Smooth muscle cell (in vitro differentiated cells): Measurements from ENCODE around the gene TRPM2. TPM values are rescaled to one million over a fixed set of nuclear protein-coding genes. Genes with fewer than 3 reads are reported as not detected.

Experiments
- DNase-seq: peaks from one replicate; lab custom pipeline; 2025; ENCODE audit not compliant: unreplicated experiment; lab: John Stamatoyannopoulos, UW
- H2AFZ ChIP-seq: fragments of 200-600 bp; sonication (generic); 2 replicates; pipeline ENCODE4 v1.6.0; 2016; ENCODE audit warnings: antibody characterized with exemption, low read depth, mild to moderate bottlenecking
- H3F3A ChIP-seq: fragments of 200-600 bp; sonication (generic); 2 replicates; pipeline ENCODE4 v1.6.0; 2017; ENCODE audit warnings: antibody characterized with exemption, low read depth
- H3K27ac ChIP-seq: fragments of 200-600 bp; sonication (generic); 2 replicates; pipeline ENCODE4 v1.5.1; 2016; ENCODE audit warnings: low read depth, mild to moderate bottlenecking
- H3K27me3 ChIP-seq: fragments of 200-600 bp; sonication (generic); 2 replicates; pipeline ENCODE4 v1.6.1; 2016; ENCODE audit warnings: low read depth, mild to moderate bottlenecking
- H3K36me3 ChIP-seq: fragments of 200-600 bp; sonication (generic); 2 replicates; pipeline ENCODE4 v1.5.1; 2016; ENCODE audit warnings: low read depth
- H3K4me1 ChIP-seq: fragments of 200-600 bp; sonication (generic); 2 replicates; pipeline ENCODE4 v1.5.1; 2016; ENCODE audit warnings: low read depth
- H3K4me2 ChIP-seq: fragments of 200-600 bp; sonication (generic); 2 replicates; pipeline ENCODE4 v1.6.0; 2016; ENCODE audit warnings: mild to moderate bottlenecking
- H3K4me3 ChIP-seq: fragments of 200-600 bp; sonication (generic); 2 replicates; pipeline ENCODE4 v1.5.1; 2016; ENCODE audit warnings: mild to moderate bottlenecking
- H3K79me2 ChIP-seq: fragments of 200-600 bp; sonication (generic); 2 replicates; pipeline ENCODE4 v1.6.0; 2016; ENCODE audit warnings: low read depth, mild to moderate bottlenecking
- H3K9ac ChIP-seq: fragments of 200-600 bp; sonication (generic); 2 replicates; pipeline ENCODE4 v1.6.0; 2016; ENCODE audit warnings: low read depth
- H3K9me3 ChIP-seq: fragments of 200-600 bp; sonication (generic); replicated peaks from 2 replicates; pipeline ENCODE4 v1.5.1; 2016; ENCODE audit warnings: low read depth
- H4K20me1 ChIP-seq: fragments of 200-600 bp; sonication (generic); 2 replicates; pipeline ENCODE4 v1.6.0; 2016; ENCODE audit warnings: low read depth
- CTCF ChIP-seq: fragments of 200-600 bp; sonication (generic); IDR thresholded peaks from 2 replicates; pipeline ENCODE4 v1.5.1; 2017; ENCODE audit warnings: borderline replicate concordance, mild to moderate bottlenecking, antibody characterized with exemption; ENCODE audit not compliant: insufficient read depth, poor library complexity, severe bottlenecking
- WGBS: methylation state at CpG from one replicate; pipeline ENCODE4 v1.1.7; 2016; ENCODE audit warnings: low lambda C conversion rate; 5-methylcytosine and 5-hydroxymethylcytosine counted together
- polyA plus RNA-seq: library from polyadenylated mRNA; unstranded; fragments of >200 nt; fragmentation: Nextera tagmentation; extraction: Ambion mirVana; gene quantifications from 2 replicates; pipeline ENCODE4 v1.2.1, GENCODE V29; 2016
- total RNA-seq: library from RNA; depleted of rRNA; stranded (reverse); fragments of >200 nt; gene quantifications from 2 replicates; pipeline ENCODE4 v1.2.3, GENCODE V29; 2014

The TRPM2 gene
- total and polyA plus RNA-seq, 2 experiments from 2014 or later = 0.31 TPM; not detected in 1

DNA sequence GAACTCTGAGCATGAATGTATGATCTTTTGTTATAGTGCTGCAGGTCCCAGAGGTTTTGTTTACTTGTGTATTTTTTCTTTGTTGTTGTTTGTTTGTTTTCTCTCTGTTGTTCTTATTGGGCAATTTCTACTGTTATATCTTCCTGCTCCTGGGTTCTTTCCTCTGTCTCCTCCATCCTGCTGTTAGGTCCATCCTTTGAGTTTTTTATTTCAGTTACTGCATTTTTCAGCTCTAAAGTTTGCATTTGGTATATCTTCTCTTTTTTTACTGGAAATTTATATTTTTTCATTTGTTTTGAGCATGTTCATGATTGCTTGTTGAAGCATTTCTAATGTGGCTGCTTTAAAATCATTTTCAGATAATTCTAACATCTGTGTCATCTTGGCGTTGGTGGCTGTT is 9.9 kb downstream of the TRPM2 start:
- TF ChIP-seq CTCF = no peak
- H3K36me3 ChIP-seq = no peaks in the 10 kb centered on the region
- 93% methylated on average over 1 of the region's 1 CpG for WGBS
- H3K9ac ChIP-seq = no peak overlapping the region
- H3K79me2 ChIP-seq = no peaks in the 10 kb centered on the region
- no peak overlapping the region for H2AFZ ChIP-seq
- no peak overlapping the region for H3K4me2 ChIP-seq
- no peaks in the 10 kb centered on the region for H3K27me3 ChIP-seq
- no peaks in the 10 kb centered on the region for H3F3A ChIP-seq
- no peaks in the 10 kb centered on the region for H4K20me1 ChIP-seq
- H3K4me3 ChIP-seq = no peak overlapping the region
- H3K27ac ChIP-seq = no peak overlapping the region
- no peak for DNase-seq
- H3K4me1 ChIP-seq = no peaks in the 10 kb centered on the region
- no peaks in the 10 kb centered on the region for H3K9me3 ChIP-seq

DNA sequence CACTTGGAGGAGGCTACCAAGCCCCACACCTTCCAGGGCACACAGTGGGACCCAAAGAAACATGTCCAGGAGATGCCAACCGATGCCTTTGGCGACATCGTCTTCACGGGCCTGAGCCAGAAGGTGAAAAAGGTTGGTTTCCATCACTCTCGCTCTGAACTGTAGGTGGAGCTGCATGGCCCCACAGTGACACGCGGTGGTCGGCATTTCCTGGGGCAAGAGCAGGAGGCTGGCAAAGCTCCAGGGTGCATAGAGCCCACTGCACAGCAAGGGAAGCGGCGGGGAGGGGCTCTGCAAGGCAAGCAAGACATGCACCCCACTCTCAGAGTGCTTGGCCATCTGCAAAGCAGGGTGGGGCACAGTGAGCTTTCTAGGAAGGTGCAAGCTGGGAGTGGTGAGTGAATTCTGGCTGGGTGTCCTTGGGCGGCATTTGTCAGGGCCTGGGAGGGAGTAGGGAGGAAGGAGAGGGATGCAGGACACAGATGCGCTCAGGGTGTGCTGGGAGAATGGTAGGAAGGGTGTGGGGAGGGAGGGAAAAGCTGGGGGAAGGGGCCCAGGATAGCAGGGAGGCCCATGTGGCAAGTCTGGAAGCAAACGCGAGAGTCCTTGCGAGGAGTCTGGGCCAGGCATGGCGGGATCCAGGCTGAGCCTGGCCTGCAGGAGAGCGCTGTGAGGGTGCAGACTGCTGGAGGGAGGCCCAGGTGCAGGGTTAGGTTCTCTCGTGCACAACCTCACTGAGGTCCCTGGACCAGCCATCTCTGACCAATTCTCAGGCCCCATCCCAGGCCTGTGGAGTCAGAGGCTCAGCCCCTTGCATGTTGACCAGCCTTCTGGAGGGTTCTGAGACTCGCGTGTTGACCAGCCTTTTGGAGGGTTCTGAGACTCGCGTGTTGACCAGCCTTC is 11.0 kb downstream of the TRPM2 start:
- Histone ChIP-seq H2AFZ (no peak overlapping the region), H3F3A (no peaks in the 10 kb centered on the region), H3K27ac (no peak overlapping the region), H3K9me3 (no peaks in the 10 kb centered on the region), H3K79me2 (no peaks in the 10 kb centered on the region), H3K27me3 (peaks cover 7% of the 10 kb centered on the region), H4K20me1 (no peaks in the 10 kb centered on the region), H3K9ac (no peak overlapping the region), H3K36me3 (no peaks in the 10 kb centered on the region), H3K4me1 (no peaks in the 10 kb centered on the region), H3K4me3 (no peak overlapping the region), H3K4me2 (no peak overlapping the region)
- WGBS = 88% methylated on average over 22 of the region's 22 CpGs
- TF ChIP-seq CTCF = no peak
- DNase-seq = no peak

GRCh38 chr21:44365251-44365966 is 12.0 kb downstream of the TRPM2 start:
- Histone ChIP-seq H3K79me2 (no peaks in the 10 kb centered on the region), H3K4me1 (no peaks in the 10 kb centered on the region), H2AFZ (no peak overlapping the region), H3K9ac (no peak overlapping the region), H3F3A (no peaks in the 10 kb centered on the region), H3K4me3 (no peak overlapping the region), H3K9me3 (no peaks in the 10 kb centered on the region), H3K27ac (no peak overlapping the region), H3K27me3 (peaks cover 7% of the 10 kb centered on the region), H3K4me2 (no peak overlapping the region), H3K36me3 (no peaks in the 10 kb centered on the region), H4K20me1 (no peaks in the 10 kb centered on the region)
- no peak for DNase-seq
- 91% methylated on average over 16 of the region's 18 CpGs for WGBS
- TF ChIP-seq CTCF = no peak
